T-helper 2 cell treated with Interferon-gamma antibody and Interleukin-4, amounts not matched to agents 100 ng/mL and 5 ng/mL, for 36 hours (primary cell): Measurements from ENCODE around the gene VAV2. TPM values are rescaled to one million over a fixed set of nuclear protein-coding genes. Genes with fewer than 3 reads are reported as not detected.
"Not testable (repeated sequence)": the region's sequence is repeated elsewhere in the genome, so short reads cannot be mapped to it uniquely, and the experiment has no call there.

Source experiments
- intact Hi-C: fragments of 100-400 bp; cut with micrococcal nuclease; formaldehyde crosslinking; loops from one replicate; pipeline ENCODE4 v1.15.1; 2023
- total RNA-seq: library from RNA; stranded (reverse); gene quantifications from 2 replicates; pipeline ENCODE4 v1.2.3, GENCODE V29; 2022

VAV2 gene
- total RNA-seq, 1 donor from 2014 or later: 7.3 TPM

DNA sequence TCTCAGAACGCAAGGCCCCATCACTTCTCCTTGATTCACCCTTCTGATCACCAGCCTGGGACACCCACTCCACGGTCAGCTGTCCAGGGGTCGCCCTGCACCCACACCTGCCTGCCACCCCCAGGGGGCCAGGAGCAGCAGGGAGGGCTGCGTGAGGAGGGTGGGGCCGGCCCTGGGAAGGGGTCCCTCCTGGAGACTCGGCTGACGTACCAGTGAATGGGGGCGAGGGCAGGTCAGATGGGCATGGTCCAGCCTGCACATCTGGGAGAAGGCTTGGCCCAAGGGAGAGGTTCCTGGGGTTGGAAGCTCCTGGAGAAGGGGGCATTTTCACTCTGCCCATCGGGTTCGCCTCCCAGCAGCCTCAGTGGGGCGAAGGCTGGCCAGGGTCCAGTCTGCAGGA lies 232.2 kb downstream of the VAV2 start:
- intact Hi-C loops: no loop called here

DNA sequence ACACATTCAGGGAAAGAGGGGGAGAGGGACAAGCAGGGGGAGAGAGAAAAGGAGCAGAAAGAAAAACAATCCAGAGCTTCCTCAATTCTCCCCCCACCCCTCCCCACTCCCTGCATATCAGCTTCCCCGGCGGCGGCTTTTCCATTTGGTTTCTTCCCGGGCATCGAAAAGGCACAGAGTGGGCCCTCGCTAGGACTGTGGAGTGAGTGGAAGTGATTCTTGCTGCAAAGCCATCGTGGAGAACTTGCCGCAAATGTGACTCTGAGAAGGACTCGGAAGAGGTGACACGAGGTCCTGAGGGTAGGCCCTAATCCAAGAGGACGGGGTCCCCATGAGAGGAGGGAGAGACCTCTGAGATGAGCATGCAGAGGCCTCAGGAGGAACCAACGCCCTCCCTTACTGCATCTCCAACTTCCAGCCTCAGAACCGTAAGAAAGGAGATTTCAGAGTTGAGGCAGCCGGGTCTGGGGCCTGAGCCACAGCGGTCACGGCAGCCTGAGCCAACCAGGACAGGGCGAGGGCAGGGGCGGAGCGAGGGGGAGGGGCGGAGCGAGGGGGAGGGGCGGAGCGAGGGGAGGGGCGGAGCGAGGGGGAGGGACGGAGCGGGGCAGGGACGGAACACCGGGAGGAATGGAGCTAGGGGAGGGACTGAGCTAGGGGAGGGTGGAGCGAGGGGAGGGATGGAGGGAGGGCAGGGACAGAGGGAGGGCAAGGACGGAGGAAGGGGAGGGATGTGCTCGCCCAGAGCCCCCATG lies 232.8 kb downstream of the VAV2 start:
- intact Hi-C loops: no loop called here

DNA sequence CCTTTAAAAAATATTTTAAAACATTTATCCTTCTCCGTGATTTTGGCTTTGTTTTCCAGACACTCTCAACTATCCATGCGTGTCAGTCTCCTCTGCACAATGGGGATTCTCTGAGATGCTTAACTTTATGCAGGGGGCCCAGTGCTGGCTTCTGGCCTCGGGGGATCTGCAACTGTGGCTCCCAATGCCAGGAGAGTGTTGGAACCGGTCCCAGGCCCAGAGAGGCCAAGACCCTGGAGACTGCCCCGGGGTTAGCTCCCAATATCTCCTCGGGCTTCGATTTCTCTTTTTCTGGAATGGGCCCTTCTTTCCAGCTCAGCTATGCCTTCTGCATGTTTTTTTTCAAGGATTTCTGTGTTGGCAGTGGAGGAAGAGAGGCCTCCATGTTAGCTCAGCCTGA lies 233.9 kb downstream of the VAV2 start:
- intact Hi-C loops: no loop called here

DNA sequence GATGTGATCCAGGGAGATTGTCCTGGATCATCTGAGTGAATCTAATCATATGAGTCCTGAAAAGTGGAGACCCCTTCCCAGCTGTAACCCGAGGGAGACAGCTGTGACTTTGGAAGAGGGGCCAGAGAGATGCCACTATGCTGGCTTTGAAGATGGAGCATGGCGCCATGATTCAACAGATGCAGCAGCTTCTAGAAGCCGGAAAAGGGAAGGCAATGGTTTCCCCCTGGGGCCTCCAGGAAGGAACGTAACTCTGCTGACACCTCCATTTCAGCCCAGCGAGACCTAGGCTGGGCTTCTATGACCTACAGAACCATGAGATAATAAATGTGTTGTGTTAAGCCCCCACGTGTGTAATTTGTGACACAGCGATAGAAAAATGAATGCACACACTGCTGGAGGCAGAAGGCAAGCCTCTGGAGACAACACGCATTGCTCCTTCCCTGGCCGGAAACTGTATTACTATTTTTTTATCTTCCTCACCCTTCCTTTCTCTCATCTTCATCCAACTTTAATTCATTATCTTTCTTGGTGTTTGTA lies 237.4 kb downstream of the VAV2 start:
- intact Hi-C loops: no loop called here

DNA sequence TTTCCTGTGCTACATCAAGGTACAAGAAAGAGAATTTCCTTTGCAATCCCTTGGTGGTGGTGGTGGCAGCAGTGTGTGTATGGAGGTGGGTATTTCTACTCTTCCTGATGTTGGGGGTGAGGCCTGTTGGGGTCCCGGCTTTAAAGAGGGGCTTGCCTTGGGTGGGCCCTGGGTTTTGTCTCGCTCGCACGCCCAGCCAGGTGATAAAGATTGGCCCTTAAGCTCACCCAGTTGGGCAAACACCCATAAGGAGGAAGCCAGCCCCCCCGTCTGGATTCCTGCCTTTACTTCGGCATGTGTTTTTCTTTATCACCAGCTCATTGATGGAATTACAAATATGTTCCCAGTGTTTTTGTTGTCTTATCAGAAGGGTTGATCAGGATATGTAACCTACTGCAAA lies 237.9 kb downstream of the VAV2 start:
- intact Hi-C loops: no loop called here

DNA sequence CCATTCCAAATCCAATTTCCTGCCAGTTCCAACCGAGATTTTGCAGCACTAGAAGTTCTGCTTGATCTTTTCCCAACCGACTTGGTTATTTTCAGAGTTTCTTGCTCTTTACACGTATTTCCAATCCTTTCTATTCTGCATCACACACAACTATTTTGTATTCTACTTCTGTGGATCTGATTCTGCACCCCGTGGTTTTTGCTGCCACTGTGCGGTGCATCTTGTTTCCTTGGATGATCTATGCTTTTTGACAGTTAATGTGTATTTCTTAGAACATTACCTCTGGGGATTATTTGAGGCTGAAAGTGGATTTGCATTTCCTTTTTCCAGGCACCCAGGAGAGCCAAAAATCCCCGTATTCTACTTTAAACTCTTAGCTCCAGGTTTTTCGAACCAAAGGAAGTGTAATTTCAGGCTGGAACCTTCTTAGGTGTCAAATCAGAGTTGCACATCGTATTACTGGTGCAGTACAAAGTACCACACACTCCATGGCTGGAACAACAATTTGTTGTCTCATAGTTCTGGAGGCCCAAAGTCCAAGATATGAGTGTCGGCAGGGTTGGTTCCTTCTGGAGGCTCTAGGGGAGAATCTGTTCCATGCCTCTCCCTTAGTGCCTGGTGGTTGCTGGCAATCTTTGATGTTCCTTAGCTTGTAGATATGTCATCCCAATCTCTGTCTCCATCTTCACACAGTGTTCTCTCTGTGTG lies 239.2 kb downstream of the VAV2 start:
- intact Hi-C loops: no loop called here

DNA sequence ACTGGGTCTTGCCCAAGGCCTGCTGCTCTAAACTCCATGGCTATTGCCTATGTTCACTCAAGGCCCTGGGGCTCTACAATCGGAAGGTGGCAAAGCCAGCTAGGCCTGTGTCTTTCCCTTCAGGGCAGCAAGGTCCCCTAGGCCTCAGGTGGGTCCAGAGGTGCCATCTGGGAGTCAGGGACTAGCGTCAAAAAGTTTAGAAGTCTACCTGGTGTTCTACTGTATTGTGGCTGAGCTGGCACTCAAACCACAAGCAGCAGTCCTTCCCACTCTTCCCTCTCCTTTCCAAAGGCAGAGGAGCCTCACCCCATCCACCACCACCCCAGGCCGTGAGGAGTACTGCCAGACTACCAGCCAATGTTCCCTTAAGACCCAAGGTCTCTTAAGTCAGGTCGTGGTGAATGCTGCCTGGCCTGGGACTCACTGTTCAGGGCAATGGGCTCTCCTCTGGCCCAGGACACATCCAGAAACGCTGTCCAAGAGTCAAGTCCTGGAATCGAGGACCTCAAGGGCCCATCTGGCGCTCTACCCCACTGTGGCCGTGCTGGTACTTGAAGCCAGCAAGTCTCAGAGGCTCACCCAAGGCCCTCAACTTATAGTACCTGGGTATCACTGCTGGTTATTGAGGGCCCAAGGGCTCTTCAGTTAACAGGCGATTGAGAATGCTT lies 241.0 kb downstream of the VAV2 start:
- intact Hi-C loops: no loop called here

DNA sequence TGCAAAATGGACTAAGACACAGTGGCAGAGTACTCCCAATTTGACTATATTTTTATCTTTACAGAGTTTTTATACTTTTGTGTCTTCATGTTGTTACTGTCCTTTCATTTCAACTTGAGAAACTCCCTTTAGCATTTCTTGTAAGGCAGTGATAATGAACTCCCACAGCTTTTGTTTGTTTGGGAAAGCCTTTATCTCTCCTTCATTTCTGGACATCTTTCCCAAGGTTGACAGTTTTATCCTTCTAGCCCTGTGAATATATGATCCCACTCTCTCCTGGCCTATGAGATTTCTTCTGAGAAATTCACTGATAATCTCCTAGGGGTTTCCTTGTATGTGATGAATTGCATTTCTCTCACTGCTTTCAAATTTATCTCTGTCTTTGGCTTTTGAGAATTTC lies 244.8 kb downstream of the VAV2 start:
- intact Hi-C loops: no loop called here

DNA sequence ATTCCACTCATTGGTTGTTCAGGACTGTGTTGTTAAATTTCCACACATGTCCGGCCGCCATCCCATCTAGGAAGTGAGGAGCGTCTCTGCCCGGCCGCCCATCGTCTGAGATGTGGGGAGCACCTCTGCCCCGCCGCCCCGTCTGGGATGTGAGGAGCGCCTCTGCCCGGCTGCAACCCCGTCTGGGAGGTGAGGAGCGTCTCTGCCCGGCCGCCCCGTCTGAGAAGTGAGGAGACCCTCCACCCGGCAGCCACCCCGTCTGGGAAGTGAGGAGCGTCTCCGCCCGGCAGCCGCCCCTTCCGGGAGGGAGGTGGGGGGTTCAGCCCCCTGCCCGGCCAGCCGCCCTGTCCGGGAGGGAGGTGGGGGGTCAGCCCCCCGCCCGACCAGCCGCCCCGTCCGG lies 247.6 kb downstream of the VAV2 start:
- intact Hi-C loops: not testable (repeated sequence)

DNA sequence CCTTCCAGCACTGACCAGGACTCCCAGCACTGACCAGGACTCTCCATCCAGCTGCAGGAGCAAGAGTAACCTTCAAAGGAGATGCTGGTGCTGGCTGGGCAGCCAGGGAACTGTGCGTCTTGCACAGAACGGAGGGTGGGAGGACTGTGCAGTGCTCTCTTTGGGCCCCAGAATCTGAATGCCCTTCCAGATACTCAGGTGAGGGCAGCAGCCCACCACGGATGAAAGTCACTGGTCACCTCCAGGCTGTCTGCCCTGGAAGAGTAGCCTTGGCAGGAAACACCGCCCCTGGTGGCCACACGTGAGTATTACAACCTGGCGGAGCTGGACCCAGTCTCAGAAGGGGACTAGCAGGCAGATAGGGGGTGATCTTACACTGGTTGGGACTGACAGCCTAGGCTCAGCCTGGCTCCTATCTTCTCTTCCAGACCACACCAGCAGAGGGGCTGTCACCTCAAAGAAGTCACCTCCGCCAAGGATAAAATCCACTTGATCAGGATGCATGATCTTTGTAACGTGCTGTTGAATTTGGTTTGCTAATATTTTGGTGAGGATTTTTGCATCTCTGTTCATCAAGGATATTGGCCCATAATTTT lies 249.2 kb downstream of the VAV2 start:
- intact Hi-C loops: no loop called here

DNA sequence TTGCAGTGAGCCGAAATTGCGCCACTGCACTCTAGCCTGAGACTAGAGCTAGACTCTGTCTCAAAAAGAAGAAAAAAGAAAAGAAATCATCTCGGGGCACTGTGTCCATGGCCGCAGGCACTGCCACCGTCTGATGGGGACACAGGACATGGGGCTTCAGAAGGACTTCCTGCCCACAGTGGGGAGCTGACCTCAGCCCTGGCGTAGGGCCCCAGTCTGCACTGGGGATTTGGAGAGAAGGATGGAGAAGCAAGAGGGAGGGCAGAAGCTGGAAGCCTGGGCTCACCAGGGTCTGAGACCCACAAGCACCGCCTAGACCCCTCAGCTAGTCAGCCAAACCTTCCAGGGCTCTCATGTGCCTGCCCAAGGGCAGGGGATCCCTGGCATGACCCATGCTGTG lies 249.9 kb downstream of the VAV2 start:
- intact Hi-C loops: no loop called here

DNA sequence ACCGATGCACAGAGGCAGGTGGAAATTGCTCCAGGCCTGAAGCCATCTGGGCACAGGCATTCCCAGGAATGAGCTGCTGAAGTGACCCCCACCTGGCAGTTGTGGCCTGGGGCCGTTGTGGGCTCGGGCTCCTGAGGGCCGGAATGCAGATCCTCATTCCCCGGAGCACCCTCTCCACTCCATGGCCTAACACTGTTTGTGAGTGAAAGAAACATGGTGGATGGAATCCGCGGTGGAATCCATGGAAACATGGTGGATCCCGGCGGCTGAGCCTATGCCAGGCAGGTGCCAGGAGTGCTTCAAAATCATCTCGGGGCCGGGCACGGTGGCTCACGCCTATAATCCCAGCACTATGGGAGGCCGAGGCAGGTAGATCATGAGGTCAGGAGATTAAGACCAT lies 250.4 kb downstream of the VAV2 start:
- intact Hi-C loops: no loop called here

DNA sequence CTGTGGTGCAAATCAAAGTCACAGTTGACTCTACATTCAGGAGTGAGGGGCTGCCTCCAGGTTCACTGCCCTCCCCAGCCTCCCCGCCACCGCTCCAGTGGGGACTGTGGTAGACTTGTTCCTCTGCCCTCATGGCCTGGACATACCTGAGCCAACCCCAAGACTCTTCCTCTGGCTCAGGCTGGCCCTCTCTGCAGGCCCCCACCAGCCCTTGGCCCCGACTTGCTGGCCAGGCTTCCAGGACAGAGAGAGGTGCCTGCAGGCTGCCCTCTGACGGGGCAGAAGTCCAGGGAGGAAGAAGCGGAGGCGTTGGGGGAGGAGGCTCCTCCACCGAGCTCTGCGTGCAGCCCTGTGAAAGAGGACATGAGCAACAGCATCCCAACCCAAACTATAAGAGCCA lies 251.2 kb downstream of the VAV2 start:
- intact Hi-C loops: no loop called here

DNA sequence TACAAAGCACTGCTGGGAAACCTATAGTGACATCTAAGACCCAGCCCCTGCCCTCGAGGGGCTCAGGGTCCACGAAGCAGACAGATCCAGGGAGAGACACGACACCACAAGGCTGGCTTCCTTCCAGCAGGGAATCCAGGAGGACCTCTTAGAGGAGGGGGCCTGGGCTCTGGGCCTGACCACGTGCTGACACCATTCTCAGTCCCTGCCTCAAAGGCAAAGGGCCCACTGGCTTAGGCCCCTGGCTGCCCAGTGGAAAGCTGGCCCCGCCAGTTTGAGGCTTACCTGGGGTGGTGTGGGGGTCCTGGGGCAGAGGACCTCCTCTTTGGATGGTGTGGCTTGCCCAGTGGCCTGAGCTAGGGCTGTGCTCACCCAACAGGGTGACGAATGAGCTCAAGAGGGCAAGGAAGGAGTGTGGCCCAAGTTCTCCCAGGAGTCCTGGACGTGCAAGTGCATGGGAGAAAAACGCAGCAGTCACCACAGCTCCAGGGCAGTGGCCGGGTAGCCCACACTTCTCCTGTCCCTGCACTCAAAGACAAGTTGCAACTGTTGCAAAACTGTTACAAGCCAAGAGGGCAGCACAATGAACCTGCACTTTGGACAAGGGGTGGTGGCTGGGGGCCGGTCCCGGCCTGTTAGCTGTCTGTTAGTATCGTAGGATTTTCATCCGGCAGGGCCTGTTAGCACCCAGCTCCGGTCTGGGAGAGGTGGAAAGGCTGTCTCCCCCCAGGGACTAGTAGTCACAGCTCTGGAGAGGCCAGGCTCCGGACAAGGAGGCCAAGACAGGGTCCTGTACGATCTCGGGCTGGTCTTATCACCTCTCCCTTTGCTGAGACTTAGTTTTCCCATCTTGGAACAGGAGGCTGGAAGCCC lies 252.5 kb downstream of the VAV2 start:
- intact Hi-C loops: no loop called here

DNA sequence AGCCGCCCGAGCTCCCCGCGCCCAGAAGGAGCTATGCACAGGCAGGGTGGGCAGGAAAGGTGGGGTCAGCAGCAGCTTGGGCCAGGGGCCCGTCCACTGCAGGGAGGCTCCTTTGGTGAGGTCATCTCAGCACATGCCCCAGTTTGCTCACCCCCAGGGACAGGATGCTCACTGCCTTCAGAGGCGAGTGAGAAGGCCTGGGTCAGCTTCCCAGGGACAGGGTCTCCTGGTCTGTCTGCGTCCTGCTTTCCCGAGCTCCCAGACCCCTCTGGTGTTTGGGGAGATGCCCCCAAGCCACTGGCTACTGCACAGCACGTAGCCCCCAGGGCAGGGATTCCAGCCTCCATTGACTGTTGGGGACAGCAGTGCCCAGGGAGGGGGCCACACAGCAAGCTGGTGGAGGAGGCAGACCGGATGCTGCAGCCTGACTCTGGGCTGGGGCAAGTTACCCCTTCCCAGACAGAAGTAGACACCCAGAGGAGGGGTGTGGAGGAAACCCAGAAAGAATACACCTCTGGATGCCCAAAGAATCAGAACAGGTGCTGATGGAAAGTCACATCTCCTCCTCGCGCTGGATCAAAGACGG lies 253.4 kb downstream of the VAV2 start:
- intact Hi-C loops: no loop called here

DNA sequence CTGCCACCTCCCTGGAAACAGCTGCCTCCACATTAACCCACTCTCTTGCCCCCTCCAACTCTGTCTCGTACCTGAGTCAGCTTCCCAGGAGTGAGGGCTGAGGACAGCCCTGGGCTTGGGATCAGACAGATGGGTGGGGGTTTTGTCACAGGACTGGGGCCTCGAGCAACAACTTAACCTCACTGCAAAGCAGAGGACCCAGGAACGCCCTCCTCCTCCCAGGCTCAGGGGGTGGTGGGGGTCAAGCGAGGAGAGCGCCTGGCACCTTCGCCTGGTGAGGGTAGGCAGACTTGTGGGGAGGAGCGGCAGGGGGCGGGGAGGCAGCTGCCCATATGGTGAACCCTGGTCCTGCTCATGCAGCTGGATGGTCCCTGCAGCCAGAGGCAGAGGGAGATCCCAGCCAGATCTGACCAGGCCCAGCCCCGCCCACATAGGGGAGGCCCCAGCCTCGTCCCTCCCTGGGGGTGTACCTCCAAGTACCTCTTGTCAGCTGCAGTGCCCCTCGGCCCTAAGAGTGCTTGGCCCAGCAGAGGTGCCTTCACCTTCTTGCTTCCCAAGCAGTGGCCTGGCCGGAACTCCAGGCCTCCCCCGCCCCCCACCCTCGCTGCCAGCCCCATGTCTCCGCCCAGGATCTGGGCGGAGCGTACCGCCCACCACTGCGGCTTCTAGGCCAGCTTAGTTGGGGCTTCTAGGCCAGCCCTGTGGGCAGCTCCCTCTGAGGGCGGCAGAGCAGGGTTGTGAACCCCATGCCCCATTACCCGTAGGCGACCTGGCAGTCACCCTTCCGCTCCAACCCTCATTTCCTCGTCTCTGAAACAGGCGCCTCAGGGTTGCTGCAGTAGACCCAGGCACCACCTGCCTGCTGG lies 254.1 kb downstream of the VAV2 start, which contains the start of gene SARDH:
Gene SARDH, minus strand, starts transcription at position 579 of the 866 bp plus-strand sequence. CDS start 4,179 bp downstream, outside the sequence.
- intact Hi-C loops: no loop called here

DNA sequence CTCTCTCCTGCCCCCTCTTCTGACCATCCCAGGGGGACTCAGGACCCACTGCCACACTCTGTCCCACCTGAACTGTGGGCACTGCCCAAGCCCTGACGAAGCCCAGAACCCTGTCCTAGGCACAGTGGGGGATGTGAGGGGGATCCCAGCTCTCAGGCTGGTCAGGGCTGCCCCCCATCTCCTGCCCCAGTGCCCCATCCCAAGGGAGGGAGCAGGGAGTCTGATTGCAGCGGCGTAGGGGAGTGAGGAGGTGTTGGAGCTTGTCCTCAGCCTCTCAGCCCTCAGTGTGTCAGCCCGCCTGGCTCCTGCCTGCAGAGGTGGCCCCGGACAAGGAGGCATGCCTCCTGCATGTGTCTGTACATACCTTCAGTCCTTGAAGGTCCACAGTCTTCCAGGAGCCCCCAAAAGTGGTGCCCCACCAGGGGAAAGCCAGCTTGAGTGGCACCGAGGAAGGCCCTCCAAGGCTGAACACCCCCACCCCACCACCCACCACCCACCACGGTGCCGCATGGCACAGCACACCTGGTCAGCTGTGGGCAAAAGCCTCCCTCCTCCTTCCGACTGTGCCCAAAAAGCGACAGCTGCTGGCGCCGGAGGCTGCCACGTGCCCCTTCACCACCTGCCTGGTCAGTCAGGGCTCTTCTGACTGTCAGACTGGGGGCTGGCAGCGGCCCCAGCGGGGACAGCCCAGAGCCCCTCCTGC lies 254.9 kb downstream of the VAV2 start:
- intact Hi-C loops: no loop called here

DNA sequence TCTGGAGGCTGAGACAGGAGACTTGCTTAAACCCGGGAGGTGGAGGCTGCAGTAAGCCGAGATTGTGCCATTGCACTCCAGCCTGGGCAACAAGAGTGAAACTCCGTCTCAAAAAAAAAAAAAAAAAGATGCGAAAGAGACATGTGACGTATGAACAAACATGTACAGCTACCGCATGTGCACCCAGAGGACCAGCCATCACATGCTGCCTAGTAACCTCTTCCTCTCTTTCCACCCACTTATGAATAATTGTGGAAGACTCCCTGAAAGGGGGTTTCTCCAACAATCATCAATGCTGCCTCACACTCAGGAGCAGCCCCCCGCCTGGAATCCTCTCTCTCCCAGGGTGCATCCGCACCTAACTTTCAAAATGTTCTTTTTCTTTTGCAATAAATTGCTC lies 256.2 kb downstream of the VAV2 start:
- intact Hi-C loops: no loop called here

DNA sequence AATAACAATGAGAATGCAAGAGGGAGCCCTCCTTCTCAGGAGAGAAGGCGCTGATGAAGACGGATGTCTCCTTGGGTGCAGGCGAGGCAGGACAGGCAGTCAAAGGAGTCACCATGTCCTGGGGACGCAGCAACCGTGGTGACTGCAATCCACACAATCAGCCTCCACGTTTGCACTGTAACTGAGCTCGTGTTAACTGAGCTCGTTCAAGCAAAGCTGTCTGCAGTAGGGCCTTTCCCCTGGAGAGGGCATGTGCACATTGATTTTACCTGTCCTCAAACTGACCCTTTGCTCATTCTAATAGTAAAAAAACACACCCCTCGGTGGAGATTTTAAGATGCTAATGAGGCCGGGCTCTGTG lies 256.7 kb downstream of the VAV2 start:
- intact Hi-C loops: no loop called here
